Pancreas (tissue), 10 donors: ENCODE measurements around the gene GLA. TPM values are rescaled to one million over a fixed set of nuclear protein-coding genes. Genes with fewer than 3 reads are reported as not detected.

Experiments used
- ATAC-seq, 4 donors: fragments of 200-7000 bp; cut with Tn5 transposase; one replicate each; pipeline versions ENCODE4 v1.8.0 to v1.9.1; 2020; ENCODE audit warnings: mild to moderate bottlenecking in 4 of 4, moderate library complexity in 4 of 4
- DNase-seq, 6 donors: peaks; one replicate each; pipeline ENCODE4 v3.0.0-alpha.2; 2020
- FAIRE-seq: peaks from 2 replicates; lab custom pipeline; 2012; peaks lifted over from hg19 to GRCh38; lab: Jason Lieb, UNC
- H3K27ac ChIP-seq, 4 donors: fragments of 200-600 bp; sonication (generic); 1 replicate in 3 of 4; 2 replicates in 1 of 4; pipeline versions ENCODE4 v1.5.0 to v1.8.0; 2020
- H3K27me3 ChIP-seq, 4 donors: fragments of 200-600 bp; one replicate each; pipeline ENCODE4 v1.8.0; 2021
- H3K36me3 ChIP-seq, 3 donors: fragments of 200-600 bp; sonication (generic) in 1 of 3; one replicate each; pipeline versions ENCODE4 v1.5.0 to v1.8.0; 2020 to 2021
- H3K4me1 ChIP-seq, 3 donors: fragments of 200-600 bp; one replicate each; pipeline ENCODE4 v1.8.0; 2021
- H3K4me3 ChIP-seq, 4 donors: fragments of 200-600 bp; sonication (generic) in 2 of 4; one replicate each; pipeline versions ENCODE4 v1.5.0 to v1.8.0; 2020 to 2021
- H3K9me3 ChIP-seq, 4 donors: fragments of 200-600 bp; one replicate each; pipeline ENCODE4 v1.8.0; 2021
- WGBS, 2 donors: extraction: QIAGEN DNeasy Blood & Tissue Kit; methylation state at CpG; one replicate each; pipeline ENCODE4 v1.1.7; 2013; 5-methylcytosine and 5-hydroxymethylcytosine counted together
- intact Hi-C, 3 donors: fragments of 100-400 bp; cut with DNase I; formaldehyde crosslinking; loops; one replicate each; pipeline versions ENCODE4 v1.11.1 to v1.14.2; 2022
- polyA plus RNA-seq, 2 donors: library from polyadenylated mRNA; stranded (reverse); fragments of 200-250 nt; gene quantifications; one replicate each; pipeline ENCODE4 v1.2.3, GENCODE V29; 2013
- total RNA-seq, 6 donors: library from RNA; stranded (reverse); fragmentation: NEBNext Ultra II Directional in 4 of 6; extraction: Animal tissue kit (Norgen Biotek cat#: 25700) in 4 of 6; gene quantifications; one replicate each; pipeline versions ENCODE4 v1.2.1 to v1.2.4, GENCODE V29; 2021 to 2023
- TF ChIP-seq, protein P1 (sequence below), 4 donors: fragments of 200-600 bp; sonication (generic) in 3 of 4; IDR thresholded peaks; one replicate each; pipeline versions ENCODE4 v1.5.0 to v1.8.0; 2021; ENCODE audit warnings: antibody characterized with exemption in 4 of 4
- donor health status: healthy with polysubstance abuse.
- donor health status: DM: no; HTN: no; CAD: no; lungs with moderate emphysema.
- donor health status: DM: no; HTN: no; CAD: no.
- donor health status: control.
- donor health status: control.
- donor health status: Bipolar disorder and iron deficiency.
- donor health status: DM: yes; HTN: yes; CAD: no.
- donor health status: DM: no; HTN: no; CAD: no.
- donor health status: DM: no; HTN: no; CAD: no.
- donor health status: DM: yes; HTN: yes; CAD: no.

The GLA gene
- total and polyA plus RNA-seq, 8 donors: 5.1 to 20.5 (median 8.8) TPM

- intact Hi-C loops: no loop called here
- H3K4me1 ChIP-seq: peaks cover 0 to 3% (median 0%) of the 10 kb centered on the region in 3 donors
- TF ChIP-seq, protein P1, sequence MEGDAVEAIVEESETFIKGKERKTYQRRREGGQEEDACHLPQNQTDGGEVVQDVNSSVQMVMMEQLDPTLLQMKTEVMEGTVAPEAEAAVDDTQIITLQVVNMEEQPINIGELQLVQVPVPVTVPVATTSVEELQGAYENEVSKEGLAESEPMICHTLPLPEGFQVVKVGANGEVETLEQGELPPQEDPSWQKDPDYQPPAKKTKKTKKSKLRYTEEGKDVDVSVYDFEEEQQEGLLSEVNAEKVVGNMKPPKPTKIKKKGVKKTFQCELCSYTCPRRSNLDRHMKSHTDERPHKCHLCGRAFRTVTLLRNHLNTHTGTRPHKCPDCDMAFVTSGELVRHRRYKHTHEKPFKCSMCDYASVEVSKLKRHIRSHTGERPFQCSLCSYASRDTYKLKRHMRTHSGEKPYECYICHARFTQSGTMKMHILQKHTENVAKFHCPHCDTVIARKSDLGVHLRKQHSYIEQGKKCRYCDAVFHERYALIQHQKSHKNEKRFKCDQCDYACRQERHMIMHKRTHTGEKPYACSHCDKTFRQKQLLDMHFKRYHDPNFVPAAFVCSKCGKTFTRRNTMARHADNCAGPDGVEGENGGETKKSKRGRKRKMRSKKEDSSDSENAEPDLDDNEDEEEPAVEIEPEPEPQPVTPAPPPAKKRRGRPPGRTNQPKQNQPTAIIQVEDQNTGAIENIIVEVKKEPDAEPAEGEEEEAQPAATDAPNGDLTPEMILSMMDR (IDR thresholded peaks at IDR 0.05): peak; percentile 66 to 85 (median 78)
- H3K27ac ChIP-seq: peak overlapping the region in 2 of 4 donors; percentile 56 to 74
- ATAC-seq: peak; percentile 38 to 76 (median 64)
- FAIRE-seq: no peak
- no peaks in the 10 kb centered on the region for H3K9me3 ChIP-seq
- DNase-seq: peak in 1 of 6 donors; percentile 30
- H3K4me3 ChIP-seq: no peak overlapping the region
- no peaks in the 10 kb centered on the region for H3K27me3 ChIP-seq
- H3K36me3 ChIP-seq: no peaks in the 10 kb centered on the region
- 34 to 38% methylated on average over 12 of the region's 12 CpGs for WGBS, 2 donors
Observed at GRCh38 chrX:101415180-101416145, 7.7 kb upstream of the GLA start.

DNA sequence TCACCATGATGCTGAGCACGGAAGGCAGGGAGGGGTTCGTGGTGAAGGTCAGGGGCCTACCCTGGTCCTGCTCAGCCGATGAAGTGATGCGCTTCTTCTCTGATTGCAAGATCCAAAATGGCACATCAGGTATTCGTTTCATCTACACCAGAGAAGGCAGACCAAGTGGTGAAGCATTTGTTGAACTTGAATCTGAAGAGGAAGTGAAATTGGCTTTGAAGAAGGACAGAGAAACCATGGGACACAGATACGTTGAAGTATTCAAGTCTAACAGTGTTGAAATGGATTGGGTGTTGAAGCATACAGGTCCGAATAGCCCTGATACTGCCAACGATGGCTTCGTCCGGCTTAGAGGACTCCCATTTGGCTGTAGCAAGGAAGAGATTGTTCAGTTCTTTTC lies 4.3 kb upstream of the GLA start:
- no peaks in the 10 kb centered on the region for H3K27me3 ChIP-seq
- DNase-seq: no peak
- intact Hi-C loops: no loop called here
- TF ChIP-seq, protein P1 (IDR thresholded peaks at IDR 0.05): no peak
- FAIRE-seq: no peak
- no peak for ATAC-seq
- H3K36me3 ChIP-seq: no peaks in the 10 kb centered on the region
- no peak overlapping the region for H3K4me3 ChIP-seq
- no peaks in the 10 kb centered on the region for H3K4me1 ChIP-seq
- no peak overlapping the region for H3K27ac ChIP-seq
- WGBS, 2 donors: 69 to 80% methylated on average over 10 of the region's 10 CpGs
- H3K9me3 ChIP-seq: no peaks in the 10 kb centered on the region

DNA sequence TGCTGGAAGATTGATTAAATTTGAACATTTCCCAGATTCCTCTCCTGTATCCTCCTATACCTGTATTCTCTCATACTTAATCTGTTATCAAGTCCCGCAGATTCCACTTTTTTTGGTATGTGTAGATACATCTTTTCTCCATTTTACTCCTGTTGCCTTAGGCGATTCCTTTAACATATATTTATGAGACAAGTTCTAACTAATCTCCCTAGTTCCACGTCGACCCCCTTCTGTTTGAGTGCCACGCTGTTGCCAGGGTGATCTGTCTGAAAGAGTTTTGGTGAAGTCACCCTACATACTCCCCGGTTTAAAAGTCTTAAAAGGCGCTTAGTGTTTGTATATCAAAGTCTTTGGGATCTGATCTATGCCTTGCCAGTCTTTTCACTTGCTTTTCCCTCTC lies 2.7 kb upstream of the GLA start:
- Histone ChIP-seq H3K4me3 (no peak overlapping the region), H3K9me3 (no peaks in the 10 kb centered on the region), H3K4me1 (no peaks in the 10 kb centered on the region), H3K27me3 (no peaks in the 10 kb centered on the region), H3K36me3 (no peaks in the 10 kb centered on the region), H3K27ac (no peak overlapping the region)
- ATAC-seq: no peak
- FAIRE-seq: no peak
- TF ChIP-seq, protein P1 (IDR thresholded peaks at IDR 0.05): no peak
- intact Hi-C loops: no loop called here
- 22 to 34% methylated on average over 7 of the region's 7 CpGs for WGBS, 2 donors
- DNase-seq: no peak

GRCh38 chrX:101409043-101409442 lies 1.3 kb upstream of the GLA start:
- intact Hi-C loops: no loop called here
- 1 to 26% methylated on average over 6 of the region's 6 CpGs for WGBS, 2 donors
- TF ChIP-seq, protein P1 (IDR thresholded peaks at IDR 0.05): no peak
- Histone ChIP-seq H3K4me3 (peak overlapping the region; percentile 7 to 56 (median 39)), H3K9me3 (no peaks in the 10 kb centered on the region), H3K4me1 (no peaks in the 10 kb centered on the region), H3K27ac (peak overlapping the region in 2 of 4 donors; percentile 84 to 94), H3K27me3 (no peaks in the 10 kb centered on the region), H3K36me3 (no peaks in the 10 kb centered on the region)
- FAIRE-seq (no peak), DNase-seq (no peak), ATAC-seq (no peak)

- Histone ChIP-seq H3K4me1 (no peaks in the 10 kb centered on the region), H3K9me3 (no peaks in the 10 kb centered on the region), H3K4me3 (peak overlapping the region; percentile 7 to 56 (median 39)), H3K27me3 (no peaks in the 10 kb centered on the region), H3K27ac (peak overlapping the region; percentile 47 to 94 (median 82)), H3K36me3 (no peaks in the 10 kb centered on the region)
- TF ChIP-seq, protein P1 (IDR thresholded peaks at IDR 0.05): no peak
- 0 to 31% methylated on average over 8 of the region's 8 CpGs for WGBS, 2 donors
- DNase-seq (no peak), FAIRE-seq (no peak), ATAC-seq (peak; percentile 7 to 44 (median 26))
- intact Hi-C loops: no loop called here
Observed at GRCh38 chrX:101408532-101408841, 762 bp upstream of the GLA start.
